SK-N-MC (cell line): ENCODE measurements around the gene NECAB3.
"Not testable (repeated sequence)": the region's sequence is repeated elsewhere in the genome, so short reads cannot be mapped to it uniquely, and the experiment has no call there.

Experiments used
- DNase-seq: peaks from one replicate; pipeline ENCODE4 v3.0.0-alpha.2; 2011; ENCODE audit warnings: low read depth, low spot score
- H3K27ac ChIP-seq: fragments of 200-600 bp; sonication (generic); 2 replicates; pipeline ENCODE4 v1.5.1; 2016; ENCODE audit warnings: mixed run types
- H3K36me3 ChIP-seq: fragments of 200-600 bp; sonication (generic); 2 replicates; pipeline ENCODE4 v1.6.1; 2017; ENCODE audit warnings: antibody characterized with exemption, low read length, mixed read lengths; ENCODE audit not compliant: insufficient read depth
- H3K4me3 ChIP-seq: fragments of 200-600 bp; sonication (generic); 2 replicates; pipeline ENCODE4 v1.5.1; 2016
- H3K9ac ChIP-seq: fragments of 200-600 bp; sonication (generic); 2 replicates; pipeline ENCODE4 v1.8.0; 2017; ENCODE audit warnings: mixed run types, mixed read lengths; ENCODE audit not compliant: insufficient read length
- H3K9me3 ChIP-seq: fragments of 200-600 bp; sonication (generic); 2 replicates; pipeline ENCODE4 v1.6.1; 2017; ENCODE audit warnings: low read depth, mild to moderate bottlenecking, antibody characterized with exemption, low read length, moderate library complexity, mixed read lengths
- EZH2 ChIP-seq: fragments of 200-600 bp; sonication (generic); IDR thresholded peaks from one replicate; pipeline ENCODE4 v1.6.1; 2017; ENCODE audit warnings: antibody characterized with exemption
- FOXP2 ChIP-seq: optimal IDR thresholded peaks from 2 replicates; pipeline ENCODE3; 2011; ENCODE audit warnings: mild to moderate bottlenecking, moderate library complexity; ENCODE audit not compliant: insufficient read depth; ENCODE audit errors: extremely low read length, control extremely low read depth
- POLR2AphosphoS5 ChIP-seq: IDR thresholded peaks from 2 replicates; pipeline ENCODE4 v1.6.1; 2012; ENCODE audit warnings: mild to moderate bottlenecking, low read depth, low read length, borderline replicate concordance

NECAB3 gene

DNA sequence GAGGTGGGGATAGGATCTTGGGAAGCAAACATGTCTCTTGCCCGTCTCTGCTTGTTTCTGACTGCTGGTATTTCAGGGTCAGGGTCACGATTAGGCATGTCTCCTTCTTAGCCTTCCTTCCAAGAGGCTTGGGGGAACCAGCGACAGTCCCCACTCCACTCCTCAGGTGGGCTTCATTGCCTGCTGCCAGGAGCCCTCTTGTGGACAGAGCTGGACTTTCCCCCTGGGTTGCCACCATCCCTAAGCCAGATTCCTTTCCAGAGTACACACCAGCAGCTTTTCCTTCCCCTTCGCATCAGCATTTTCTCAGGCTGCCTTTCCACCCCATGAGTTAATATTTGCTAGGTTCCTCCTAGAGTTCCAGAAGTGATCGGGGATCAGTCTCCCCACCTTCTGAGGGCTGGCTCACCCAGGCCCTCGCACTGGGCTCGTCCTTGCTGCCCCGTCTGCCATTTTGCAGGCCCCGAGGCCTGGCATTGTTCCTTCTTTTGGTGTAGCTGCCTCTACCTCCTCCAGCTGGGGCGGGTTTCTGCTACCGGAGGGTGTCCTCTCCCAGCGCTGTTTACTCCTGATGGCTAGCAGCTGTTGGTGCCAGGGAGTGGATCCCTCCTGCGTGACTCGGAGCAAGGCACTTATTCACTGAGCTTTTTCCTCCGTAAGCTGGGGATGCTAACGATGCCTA lies 20.9 kb downstream of the NECAB3 start:
- H3K36me3 ChIP-seq, result no peaks in the 10 kb centered on the region
- no peaks in the 10 kb centered on the region for H3K9me3 ChIP-seq
- H3K4me3 ChIP-seq, result no peak overlapping the region
- no peak overlapping the region for H3K9ac ChIP-seq
- TF ChIP-seq POLR2AphosphoS5, result peak; percentile 26; the same call in 1 of the 2 replicates
- no peak for TF ChIP-seq EZH2
- peak; percentile 32 for DNase-seq
- no peak overlapping the region for H3K27ac ChIP-seq

DNA sequence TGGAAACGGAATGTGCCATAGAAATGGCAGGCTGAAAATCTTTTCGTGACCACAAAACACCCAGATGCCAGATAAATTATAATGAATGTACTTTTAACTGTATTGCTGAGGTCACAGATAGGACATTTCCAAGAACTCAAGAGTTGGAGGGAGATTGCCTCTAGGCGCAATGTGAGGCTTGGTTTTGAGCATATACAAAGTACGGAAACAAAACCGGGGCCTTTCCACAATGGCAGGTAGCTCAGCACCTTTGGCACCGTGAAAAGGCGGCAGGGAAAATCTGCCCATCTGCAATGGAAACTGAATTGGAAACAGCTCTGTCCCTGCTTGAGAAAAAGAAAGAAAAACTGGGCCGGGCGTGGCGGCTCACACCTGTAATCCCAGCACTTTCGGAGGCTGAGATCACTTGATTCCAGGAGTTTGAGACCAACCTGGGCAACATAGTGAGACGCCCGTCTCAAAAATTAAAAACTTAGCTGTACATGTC lies 22.6 kb downstream of the NECAB3 start:
- H3K9me3 ChIP-seq, result no peaks in the 10 kb centered on the region
- TF ChIP-seq FOXP2, result no peak
- TF ChIP-seq EZH2, result no peak
- no peak for TF ChIP-seq POLR2AphosphoS5
- H3K36me3 ChIP-seq, result no peaks in the 10 kb centered on the region
- H3K9ac ChIP-seq, result no peak overlapping the region
- no peak overlapping the region for H3K4me3 ChIP-seq
- DNase-seq, result no peak
- H3K27ac ChIP-seq, result no peak overlapping the region

DNA sequence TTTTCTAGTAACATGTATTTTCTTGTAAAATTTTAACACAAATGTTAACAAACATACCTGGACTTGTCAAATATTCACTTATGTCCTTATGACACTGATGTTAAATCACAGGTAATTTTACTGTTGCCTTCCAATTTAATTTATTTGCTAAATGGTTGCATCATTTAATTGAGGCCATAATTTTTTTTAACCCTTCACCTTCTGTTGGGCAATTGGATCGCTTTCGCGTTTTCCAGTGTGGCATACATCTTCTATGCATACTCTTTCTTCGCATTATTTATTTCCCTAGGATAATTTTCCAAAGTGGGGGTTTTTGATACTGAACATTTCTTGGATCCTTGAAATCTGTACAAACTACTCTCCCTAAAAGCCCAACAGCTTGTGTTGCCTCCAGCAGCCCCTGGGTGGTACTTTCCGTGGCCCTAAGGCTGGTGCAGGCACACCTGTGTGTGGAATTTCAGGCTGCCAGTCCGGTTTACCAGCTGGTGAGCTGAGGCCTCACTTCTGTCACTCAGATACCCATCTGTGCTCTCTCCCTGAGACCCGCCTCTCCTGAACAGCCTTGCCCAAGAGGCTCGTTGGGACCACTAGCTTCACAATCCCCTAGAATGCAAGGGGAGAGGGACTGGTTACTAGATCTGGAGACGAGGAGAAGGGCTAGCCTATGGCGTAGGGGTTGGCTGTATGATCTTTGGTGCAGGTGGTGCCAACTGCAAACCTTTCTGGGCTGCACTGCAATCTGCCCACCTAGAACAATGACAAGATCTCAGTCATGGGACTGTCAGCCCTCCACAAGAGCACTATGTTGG lies 23.3 kb downstream of the NECAB3 start:
- DNase-seq, result no peak
- Histone ChIP-seq H3K27ac (no peak overlapping the region), H3K9ac (no peak overlapping the region), H3K9me3 (no peaks in the 10 kb centered on the region), H3K4me3 (no peak overlapping the region), H3K36me3 (no peaks in the 10 kb centered on the region)
- TF ChIP-seq EZH2 (no peak), FOXP2 (no peak), POLR2AphosphoS5 (no peak)

DNA sequence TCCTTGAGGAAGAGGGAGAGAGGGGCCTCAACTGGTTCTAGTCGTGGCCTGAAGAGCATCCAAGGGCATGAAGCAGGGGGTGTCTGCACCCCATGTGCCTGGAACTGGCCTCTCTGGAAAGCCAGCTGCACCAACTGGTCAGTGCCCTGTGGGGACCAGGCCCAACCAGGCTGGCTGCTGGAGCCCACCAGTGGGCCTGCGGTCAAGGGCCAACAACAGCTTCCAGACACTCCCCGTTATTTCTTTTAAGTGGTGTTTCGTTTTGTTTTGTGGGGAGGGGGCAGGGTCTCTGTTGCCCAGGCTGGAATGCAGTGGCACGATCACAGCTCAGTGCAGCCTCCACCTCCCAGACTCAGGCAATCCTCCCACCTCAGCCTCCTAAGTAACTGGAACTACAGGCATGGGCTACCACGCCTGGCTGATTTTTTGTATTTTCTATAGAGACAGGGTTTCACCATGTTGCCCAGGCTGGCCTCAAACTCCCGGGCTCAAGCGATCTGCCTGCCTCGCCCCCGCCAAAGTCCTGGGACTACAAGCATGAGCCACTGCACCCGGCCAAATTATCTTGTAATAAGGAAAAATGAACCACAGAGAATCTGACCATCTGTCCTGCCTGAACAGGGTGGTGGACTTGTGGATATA lies 24.0 kb downstream of the NECAB3 start:
- Histone ChIP-seq H3K4me3 (no peak overlapping the region), H3K36me3 (peaks cover 6% of the 10 kb centered on the region; the same call in 1 of the 2 replicates), H3K9ac (no peak overlapping the region), H3K9me3 (no peaks in the 10 kb centered on the region), H3K27ac (no peak overlapping the region)
- no peak for DNase-seq
- TF ChIP-seq FOXP2 (no peak), POLR2AphosphoS5 (no peak), EZH2 (no peak)

DNA sequence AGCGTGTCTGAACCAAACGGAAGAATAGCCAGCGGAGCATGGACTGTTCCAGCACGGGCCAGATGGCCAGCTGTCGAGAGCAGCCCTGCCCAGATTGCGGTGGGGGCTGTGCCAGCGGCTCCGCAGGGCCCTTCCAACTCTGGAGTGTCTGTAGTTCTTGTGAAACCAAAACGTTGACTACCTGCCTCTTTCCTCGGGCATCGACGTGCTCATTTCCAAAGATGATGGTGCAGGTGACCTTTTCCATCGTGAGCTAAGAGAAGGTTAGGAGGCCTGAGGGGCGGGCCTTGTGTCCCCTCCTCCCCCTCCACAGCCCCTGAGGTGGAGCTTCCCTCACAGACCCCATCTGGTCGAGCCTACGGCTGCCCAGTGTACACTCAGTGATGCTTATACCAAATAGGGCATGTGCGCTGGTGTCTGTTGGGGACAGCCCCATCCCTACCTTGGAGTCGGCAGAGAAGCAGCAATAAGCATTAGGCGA lies 25.0 kb downstream of the NECAB3 start:
- H3K9me3 ChIP-seq, result no peaks in the 10 kb centered on the region
- H3K27ac ChIP-seq, result no peak overlapping the region
- no peak overlapping the region for H3K4me3 ChIP-seq
- H3K9ac ChIP-seq, result no peak overlapping the region
- TF ChIP-seq EZH2, result no peak
- TF ChIP-seq POLR2AphosphoS5, result no peak
- TF ChIP-seq FOXP2, result no peak
- no peak for DNase-seq
- H3K36me3 ChIP-seq, result peaks cover 15% of the 10 kb centered on the region; the same call in 1 of the 2 replicates

DNA sequence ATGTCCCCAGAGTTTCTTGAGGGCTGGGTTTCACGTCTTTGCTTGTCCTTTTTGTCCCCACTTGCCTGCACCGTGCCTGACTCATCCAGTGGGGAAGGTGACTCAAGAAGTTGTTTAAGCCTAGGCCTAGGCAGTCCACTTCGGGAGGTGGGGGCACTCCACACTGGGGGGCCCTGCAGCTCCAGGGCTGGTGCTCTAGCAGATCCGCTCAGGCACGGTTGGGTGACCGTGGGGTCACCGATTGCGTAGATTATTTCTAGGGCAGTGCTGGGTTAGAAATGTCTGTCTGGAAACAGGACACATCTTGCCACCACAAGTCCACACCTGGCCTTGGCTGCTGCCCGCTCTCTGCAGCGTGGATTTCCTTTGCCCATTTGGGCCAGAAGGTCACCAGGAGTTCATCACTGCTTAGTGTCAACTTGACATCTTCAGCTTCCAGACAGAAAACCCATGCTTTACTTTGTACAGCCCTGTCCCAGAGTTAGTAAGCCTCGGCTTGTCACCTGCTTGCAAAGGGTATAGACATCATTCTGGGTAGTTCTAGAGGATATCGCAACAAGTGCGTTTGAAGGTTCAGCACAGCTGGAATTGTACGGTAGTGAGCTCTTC lies 25.7 kb downstream of the NECAB3 start:
- Histone ChIP-seq H3K27ac (no peak overlapping the region), H3K4me3 (no peak overlapping the region), H3K9ac (no peak overlapping the region), H3K9me3 (no peaks in the 10 kb centered on the region), H3K36me3 (peaks cover 15% of the 10 kb centered on the region; the same call in 1 of the 2 replicates)
- no peak for DNase-seq
- TF ChIP-seq EZH2, result no peak
- TF ChIP-seq POLR2AphosphoS5, result no peak
- no peak for TF ChIP-seq FOXP2

DNA sequence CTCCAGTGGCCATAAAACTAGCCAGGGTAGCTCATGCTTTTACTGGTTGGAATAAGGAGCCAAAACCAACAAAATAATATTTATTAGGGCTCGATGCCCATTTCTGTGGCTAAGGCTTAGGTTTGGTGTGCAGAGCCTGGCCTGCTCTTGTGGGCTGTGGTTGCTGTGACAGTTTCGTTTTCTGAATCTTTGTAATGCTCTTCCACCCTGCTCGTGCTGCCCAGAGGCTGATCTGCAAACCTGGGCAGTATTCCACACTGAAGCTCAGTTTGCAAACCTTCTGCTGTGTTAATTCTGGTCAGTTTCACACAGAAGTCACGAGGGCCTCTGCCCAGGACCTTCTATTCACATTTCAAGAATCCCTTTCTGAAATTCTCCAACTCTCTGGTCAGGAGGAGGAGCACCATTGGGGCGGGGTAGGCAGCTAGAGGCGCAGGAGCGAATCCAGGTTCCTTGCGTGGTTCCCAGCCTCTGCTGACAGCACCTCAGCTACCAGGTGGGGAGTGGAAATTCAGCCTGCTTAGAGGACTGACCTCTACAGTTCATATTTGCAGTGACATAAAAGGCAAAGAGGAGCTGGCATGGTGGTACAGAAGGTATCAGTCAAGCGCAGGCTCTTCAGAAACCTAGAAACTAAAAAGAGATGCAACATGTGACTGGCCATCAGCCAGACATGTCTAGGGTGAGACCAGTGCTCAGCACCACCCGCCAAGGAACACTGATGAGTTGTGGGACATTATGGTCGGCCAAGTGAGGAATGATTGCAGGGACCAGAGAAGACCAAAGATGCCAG lies 26.4 kb downstream of the NECAB3 start:
- no peak for DNase-seq
- H3K9me3 ChIP-seq, result no peaks in the 10 kb centered on the region
- TF ChIP-seq FOXP2 (no peak), POLR2AphosphoS5 (no peak), EZH2 (no peak)
- H3K36me3 ChIP-seq, result peaks cover 15% of the 10 kb centered on the region; the same call in 1 of the 2 replicates
- H3K4me3 ChIP-seq, result no peak overlapping the region
- no peak overlapping the region for H3K9ac ChIP-seq
- no peak overlapping the region for H3K27ac ChIP-seq

DNA sequence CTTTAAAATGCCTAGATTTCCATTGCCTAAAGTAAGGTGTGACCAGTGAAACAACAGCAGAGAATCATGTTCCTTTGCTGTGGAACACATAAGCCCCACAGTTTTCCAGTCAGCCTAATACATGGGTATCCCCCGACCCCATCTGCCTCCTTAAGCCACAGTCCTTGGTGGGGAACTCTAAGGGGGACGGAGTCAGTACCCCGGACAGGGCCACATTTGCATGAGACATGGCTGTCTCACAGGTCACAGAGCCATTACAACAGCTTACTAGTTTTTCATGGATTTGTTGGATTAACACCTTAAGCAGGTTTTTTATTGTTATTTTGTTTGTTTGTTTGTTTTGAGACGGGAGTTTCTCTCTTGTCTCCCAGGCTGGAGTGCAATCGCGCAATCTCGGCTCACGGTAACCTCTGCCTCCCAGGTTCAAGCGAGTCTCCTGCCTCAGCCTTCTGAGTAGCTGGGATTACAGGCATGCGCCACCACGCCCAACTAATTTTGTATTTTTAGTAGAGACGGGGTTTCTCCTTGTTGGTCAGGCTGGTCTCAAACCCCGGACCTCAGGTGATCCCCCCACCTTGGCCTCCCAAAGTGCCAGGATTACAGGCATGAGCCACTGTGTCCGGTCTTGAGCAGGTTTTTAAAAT lies 27.1 kb downstream of the NECAB3 start:
- not testable (repeated sequence) for H3K4me3 ChIP-seq, DNase-seq, H3K27ac ChIP-seq, H3K9ac ChIP-seq, H3K9me3 ChIP-seq
- H3K36me3 ChIP-seq, result peaks cover 15% of the 10 kb centered on the region; the same call in 1 of the 2 replicates
